Spleen (tissue), 7 donors: Measurements from ENCODE around the gene XIAP.

Experiments used
- CTCF ChIP-seq, 11 experiments: fragments of 200-600 bp in 7 of 11; fragments of 450-650 bp in 4 of 11; sonication (generic) in 4 of 11; IDR thresholded peaks in 8 of 11; conservative IDR thresholded peaks in 3 of 11; 1 replicate in 7 of 11; 2 replicates in 4 of 11; pipeline versions ENCODE4 v1.4.0 to v1.8.0; 2016 to 2021; ENCODE audit warnings: antibody characterized with exemption in 11 of 11, inconsistent platforms in 4 of 11, mild to moderate bottlenecking in 1 of 11
- POLR2AphosphoS5 ChIP-seq, 3 donors: sonication (generic); formaldehyde crosslinking; IDR thresholded peaks; one replicate each; pipeline ENCODE4 v1.5.1; 2017; ENCODE audit warnings: antibody characterized with exemption in 3 of 3
- donor health status: DM: no; HTN: no; CAD: no; lungs with moderate emphysema.
- donor health status: DM: no; HTN: no; CAD: no.
- donor health status: DM: no; HTN: no; CAD: no.

- no peak for TF ChIP-seq CTCF (IDR thresholded peaks at IDR 0.05 in 8 of 11, conservative IDR thresholded peaks at IDR 0.05 in 3 of 11)
- TF ChIP-seq POLR2AphosphoS5 (IDR thresholded peaks at IDR 0.05): no peak
Observed at GRCh38 chrX:123814343-123814742, 45.5 kb upstream of the XIAP start.
